A549 (cell line): Measurements from ENCODE around the gene ELP5.

Experiments
- EP300 ChIP-seq, 2 experiments: fragments of >200 bp; sonication (Bioruptor Twin); formaldehyde crosslinking; IDR thresholded peaks; 2 replicates in 1 of 2; 3 replicates in 1 of 2; pipeline ENCODE4 v1.6.1; 2016 to 2017
- HDAC2 ChIP-seq: fragments of 200-600 bp; sonication (generic); IDR thresholded peaks from 2 replicates; pipeline ENCODE4 v1.6.1; 2016
- MAFK ChIP-seq: fragments of 450-650 bp; IDR thresholded peaks from 2 replicates; pipeline ENCODE4 v1.6.1; 2014; ENCODE audit not compliant: partially characterized antibody
- MYC ChIP-seq: IDR thresholded peaks from 2 replicates; pipeline ENCODE4 v1.6.1; 2012; ENCODE audit warnings: mild to moderate bottlenecking, inconsistent platforms, low read length, improper control_type of control experiment, borderline replicate concordance
- NFE2L2 ChIP-seq: fragments of 150-350 bp; conservative IDR thresholded peaks from 2 replicates; pipeline ENCODE4 v1.6.1; 2014; ENCODE audit warnings: low read length
- POLR2A ChIP-seq: IDR thresholded peaks from 2 replicates; pipeline ENCODE4 v1.6.1; 2012; ENCODE audit warnings: mild to moderate bottlenecking, low read length
- REST ChIP-seq: fragments of 200-600 bp; sonication (generic); IDR thresholded peaks from 2 replicates; pipeline ENCODE4 v1.6.1; 2016; ENCODE audit warnings: antibody characterized with exemption, mild to moderate bottlenecking, moderate library complexity
- USF2 ChIP-seq: fragments of 450-650 bp; IDR thresholded peaks from 2 replicates; pipeline ENCODE4 v1.6.1; 2014; ENCODE audit warnings: antibody characterized with exemption
- TF ChIP-seq, protein P1 (sequence below): fragments of >200 bp; sonication (Bioruptor Twin); formaldehyde crosslinking; IDR thresholded peaks from 3 replicates; pipeline ENCODE4 v1.5.1; 2016
- TF ChIP-seq, protein P2 (sequence below): IDR thresholded peaks from 2 replicates; pipeline ENCODE4 v1.6.1; 2012

GRCh38 chr17:7241090-7241733 lies 10.8 kb upstream of the ELP5 start:
- TF ChIP-seq USF2: no peak
- no peak for TF ChIP-seq POLR2A
- TF ChIP-seq MYC: no peak
- TF ChIP-seq, protein P1, sequence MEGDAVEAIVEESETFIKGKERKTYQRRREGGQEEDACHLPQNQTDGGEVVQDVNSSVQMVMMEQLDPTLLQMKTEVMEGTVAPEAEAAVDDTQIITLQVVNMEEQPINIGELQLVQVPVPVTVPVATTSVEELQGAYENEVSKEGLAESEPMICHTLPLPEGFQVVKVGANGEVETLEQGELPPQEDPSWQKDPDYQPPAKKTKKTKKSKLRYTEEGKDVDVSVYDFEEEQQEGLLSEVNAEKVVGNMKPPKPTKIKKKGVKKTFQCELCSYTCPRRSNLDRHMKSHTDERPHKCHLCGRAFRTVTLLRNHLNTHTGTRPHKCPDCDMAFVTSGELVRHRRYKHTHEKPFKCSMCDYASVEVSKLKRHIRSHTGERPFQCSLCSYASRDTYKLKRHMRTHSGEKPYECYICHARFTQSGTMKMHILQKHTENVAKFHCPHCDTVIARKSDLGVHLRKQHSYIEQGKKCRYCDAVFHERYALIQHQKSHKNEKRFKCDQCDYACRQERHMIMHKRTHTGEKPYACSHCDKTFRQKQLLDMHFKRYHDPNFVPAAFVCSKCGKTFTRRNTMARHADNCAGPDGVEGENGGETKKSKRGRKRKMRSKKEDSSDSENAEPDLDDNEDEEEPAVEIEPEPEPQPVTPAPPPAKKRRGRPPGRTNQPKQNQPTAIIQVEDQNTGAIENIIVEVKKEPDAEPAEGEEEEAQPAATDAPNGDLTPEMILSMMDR: no peak
- TF ChIP-seq EP300 (IDR thresholded peaks at IDR 0.05): no peak
- TF ChIP-seq, protein P2, sequence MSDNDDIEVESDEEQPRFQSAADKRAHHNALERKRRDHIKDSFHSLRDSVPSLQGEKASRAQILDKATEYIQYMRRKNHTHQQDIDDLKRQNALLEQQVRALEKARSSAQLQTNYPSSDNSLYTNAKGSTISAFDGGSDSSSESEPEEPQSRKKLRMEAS: no peak
- no peak for TF ChIP-seq HDAC2
- TF ChIP-seq MAFK: no peak
- no peak for TF ChIP-seq REST
- TF ChIP-seq NFE2L2: no peak
